Vagina (tissue), 2 donors: ENCODE data around the gene HBP1.

Source experiments
- CTCF ChIP-seq, 3 experiments: fragments of 450-650 bp in 2 of 3; fragments of 200-600 bp in 1 of 3; sonication (generic) in 1 of 3; IDR thresholded peaks; one replicate each; pipeline ENCODE4 v1.5.1; 2017 to 2019; ENCODE audit warnings: antibody characterized with exemption in 3 of 3, mild to moderate bottlenecking in 2 of 3, moderate library complexity in 2 of 3
- POLR2A ChIP-seq, 2 donors: fragments of 450-650 bp; IDR thresholded peaks; one replicate each; pipeline ENCODE4 v1.6.1; 2017; ENCODE audit warnings: antibody characterized with exemption in 2 of 2, mild to moderate bottlenecking in 2 of 2, moderate library complexity in 2 of 2
- POLR2AphosphoS5 ChIP-seq, 2 donors: sonication (generic); formaldehyde crosslinking; IDR thresholded peaks; one replicate each; pipeline ENCODE4 v1.9.0; 2017; ENCODE audit warnings: antibody characterized with exemption in 2 of 2, mild to moderate bottlenecking in 2 of 2, low read depth in 1 of 2; ENCODE audit not compliant: insufficient read depth in 1 of 2

- TF ChIP-seq CTCF (IDR thresholded peaks at IDR 0.05), result no peak
- TF ChIP-seq POLR2AphosphoS5 (IDR thresholded peaks at IDR 0.05; ENCODE audit: insufficient read depth in 1 of 2, low read depth in 1 of 2), result no peak
- no peak for TF ChIP-seq POLR2A (IDR thresholded peaks at IDR 0.05)
These were observed 34.8 kb downstream of the HBP1 start for GRCh38 chr7:107203607-107204006.
